Osteocyte (in vitro differentiated cells): Measurements from ENCODE around the gene KBTBD4. TPM values are rescaled to one million over a fixed set of nuclear protein-coding genes. Genes with fewer than 3 reads are reported as not detected.
"Not testable (repeated sequence)": the region's sequence is repeated elsewhere in the genome, so short reads cannot be mapped to it uniquely, and the experiment has no call there.

Experiments
- DNase-seq: peaks from one replicate; pipeline ENCODE4 v3.0.0; 2021; ENCODE audit warnings: mixed read lengths; ENCODE audit not compliant: unreplicated experiment; ENCODE audit errors: extremely low spot score
- H3K27ac Mint-ChIP-seq: one replicate; pipeline ENCODE4 v1.8.0; 2021; ENCODE audit warnings: mild to moderate bottlenecking, mixed read lengths; ENCODE audit not compliant: unreplicated experiment
- H3K27me3 Mint-ChIP-seq: one replicate; pipeline ENCODE4 v1.8.0; 2021; ENCODE audit warnings: mixed read lengths; ENCODE audit not compliant: unreplicated experiment
- H3K36me3 Mint-ChIP-seq: one replicate; pipeline ENCODE4 v1.8.0; 2021; ENCODE audit warnings: mixed read lengths; ENCODE audit not compliant: unreplicated experiment
- H3K4me1 Mint-ChIP-seq: one replicate; pipeline ENCODE4 v1.8.0; 2021; ENCODE audit warnings: mixed read lengths; ENCODE audit not compliant: unreplicated experiment
- H3K4me3 Mint-ChIP-seq: one replicate; pipeline ENCODE4 v1.8.0; 2021; ENCODE audit warnings: mild to moderate bottlenecking, moderate library complexity, mixed read lengths; ENCODE audit not compliant: unreplicated experiment
- H3K9me3 Mint-ChIP-seq: one replicate; pipeline ENCODE4 v1.8.0; 2021; ENCODE audit warnings: mixed read lengths; ENCODE audit not compliant: unreplicated experiment
- CTCF ChIP-seq: fragments of 200-600 bp; sonication (generic); IDR thresholded peaks from 2 replicates; pipeline ENCODE4 v1.5.0; 2021; ENCODE audit warnings: antibody characterized with exemption, mild to moderate bottlenecking, moderate library complexity
- total RNA-seq: library from RNA; stranded (reverse); gene quantifications from 2 replicates; pipeline ENCODE4 v1.2.1, GENCODE V29; 2021

The KBTBD4 gene
- total RNA-seq, 1 donor from 2014 or later, result 19.7 TPM

- no peak for TF ChIP-seq CTCF
- no peaks in the 10 kb centered on the region for H3K27me3 Mint-ChIP-seq
- no peaks in the 10 kb centered on the region for H3K9me3 Mint-ChIP-seq
- H3K4me1 Mint-ChIP-seq, result peaks cover 56% of the 10 kb centered on the region
- H3K36me3 Mint-ChIP-seq, result peaks cover 2% of the 10 kb centered on the region
- DNase-seq, result no peak
- H3K4me3 Mint-ChIP-seq, result no peak overlapping the region
- peak overlapping the region; percentile 52 for H3K27ac Mint-ChIP-seq
These were observed 44.0 kb downstream of the KBTBD4 start for GRCh38 chr11:47534704-47535251.

- Mint-ChIP-seq H3K4me3 (no peak overlapping the region), H3K4me1 (peaks cover 47% of the 10 kb centered on the region), H3K36me3 (peaks cover 2% of the 10 kb centered on the region), H3K27me3 (no peaks in the 10 kb centered on the region), H3K9me3 (no peaks in the 10 kb centered on the region), H3K27ac (peak overlapping the region; percentile 84)
- no peak for DNase-seq
- TF ChIP-seq CTCF, result no peak
These were observed 45.0 kb downstream of the KBTBD4 start for GRCh38 chr11:47533690-47534151.

GRCh38 chr11:47532597-47533213 lies 46.1 kb downstream of the KBTBD4 start:
- DNase-seq, result no peak
- peaks cover 5% of the 10 kb centered on the region for H3K36me3 Mint-ChIP-seq
- no peaks in the 10 kb centered on the region for H3K27me3 Mint-ChIP-seq
- no peak for TF ChIP-seq CTCF
- H3K27ac Mint-ChIP-seq, result peak overlapping the region; percentile 84
- no peaks in the 10 kb centered on the region for H3K9me3 Mint-ChIP-seq
- peaks cover 44% of the 10 kb centered on the region for H3K4me1 Mint-ChIP-seq
- no peak overlapping the region for H3K4me3 Mint-ChIP-seq

GRCh38 chr11:47531666-47532065 lies 47.1 kb downstream of the KBTBD4 start:
- Mint-ChIP-seq H3K36me3 (peaks cover 5% of the 10 kb centered on the region), H3K27me3 (no peaks in the 10 kb centered on the region), H3K27ac (peak overlapping the region; percentile 84), H3K4me1 (peaks cover 44% of the 10 kb centered on the region), H3K4me3 (no peak overlapping the region), H3K9me3 (no peaks in the 10 kb centered on the region)
- no peak for DNase-seq
- TF ChIP-seq CTCF, result no peak

- Mint-ChIP-seq H3K4me1 (peaks cover 47% of the 10 kb centered on the region), H3K27ac (peak overlapping the region; percentile 14)
- not testable (repeated sequence) for H3K4me3 Mint-ChIP-seq, H3K27me3 Mint-ChIP-seq, H3K36me3 Mint-ChIP-seq, H3K9me3 Mint-ChIP-seq, DNase-seq
These were observed 48.0 kb downstream of the KBTBD4 start for GRCh38 chr11:47530721-47531120.
